UCSD-AML1 (cell line): ENCODE results near the gene MAP3K4.

Experiments used
- DNase-seq: peaks from one replicate; lab custom pipeline; 2025; ENCODE audit not compliant: unreplicated experiment; lab: John Stamatoyannopoulos, UW

The MAP3K4 gene

GRCh38 chr6:161035182-161035980, 43.8 kb downstream of the MAP3K4 start:
- DNase-seq, result no peak

GRCh38 chr6:161035981-161036263, 44.4 kb downstream of the MAP3K4 start:
- DNase-seq, result no peak

GRCh38 chr6:161037873-161038228, 46.3 kb downstream of the MAP3K4 start:
- DNase-seq, result no peak

GRCh38 chr6:161038229-161039031, 46.9 kb downstream of the MAP3K4 start:
- DNase-seq, result no peak

- no peak for DNase-seq
Measured at GRCh38 chr6:161041274-161041673, 49.7 kb downstream of the MAP3K4 start.

- no peak for DNase-seq
Measured at GRCh38 chr6:161044335-161044734, 52.8 kb downstream of the MAP3K4 start.

- DNase-seq, result no peak
Measured at GRCh38 chr6:161048641-161049040, 57.1 kb downstream of the MAP3K4 start.

GRCh38 chr6:161050134-161050765, 58.7 kb downstream of the MAP3K4 start:
- no peak for DNase-seq

- DNase-seq, result no peak
Measured at GRCh38 chr6:161053103-161053502, 61.5 kb downstream of the MAP3K4 start.

GRCh38 chr6:161054876-161055275, 63.3 kb downstream of the MAP3K4 start:
- no peak for DNase-seq

- no peak for DNase-seq
Measured at GRCh38 chr6:161056451-161056850, 64.9 kb downstream of the MAP3K4 start.

GRCh38 chr6:161057103-161058091, 65.8 kb downstream of the MAP3K4 start:
- no peak for DNase-seq

- no peak for DNase-seq
Measured at GRCh38 chr6:161058741-161059140, 67.2 kb downstream of the MAP3K4 start.

GRCh38 chr6:161061576-161061975, 70.0 kb downstream of the MAP3K4 start:
- no peak for DNase-seq

GRCh38 chr6:161064915-161065314, 73.3 kb downstream of the MAP3K4 start:
- DNase-seq, result no peak

- no peak for DNase-seq
Measured at GRCh38 chr6:161066511-161066910, 74.9 kb downstream of the MAP3K4 start.

GRCh38 chr6:161067749-161068148, 76.2 kb downstream of the MAP3K4 start:
- DNase-seq, result no peak

GRCh38 chr6:161068321-161068741, 76.8 kb downstream of the MAP3K4 start:
- DNase-seq, result no peak

- DNase-seq, result no peak
Measured at GRCh38 chr6:161073930-161074329, 82.4 kb downstream of the MAP3K4 start.

GRCh38 chr6:161074496-161075121, 83.0 kb downstream of the MAP3K4 start:
- no peak for DNase-seq
